Hepatocyte (in vitro differentiated cells): ENCODE measurements around the gene ARAF. TPM values are rescaled to one million over a fixed set of nuclear protein-coding genes. Genes with fewer than 3 reads are reported as not detected.
"Not testable (repeated sequence)": the region's sequence is repeated elsewhere in the genome, so short reads cannot be mapped to it uniquely, and the experiment has no call there.

Experiments used
- DNase-seq: peaks from one replicate; pipeline ENCODE4 v3.0.0-alpha.2; 2016; ENCODE audit warnings: low spot score
- H2AFZ ChIP-seq: fragments of 200-600 bp; sonication (generic); 2 replicates; pipeline ENCODE4 v1.6.0; 2016; ENCODE audit warnings: antibody characterized with exemption, mild to moderate bottlenecking
- H3K27ac ChIP-seq: fragments of 200-600 bp; sonication (generic); 2 replicates; pipeline ENCODE4 v1.5.1; 2016; ENCODE audit warnings: mild to moderate bottlenecking
- H3K27me3 ChIP-seq: fragments of 200-600 bp; sonication (generic); 2 replicates; pipeline ENCODE4 v1.6.1; 2016
- H3K36me3 ChIP-seq: fragments of 200-600 bp; sonication (generic); replicated peaks from 2 replicates; pipeline ENCODE4 v1.5.1; 2016; ENCODE audit warnings: low read depth; ENCODE audit not compliant: insufficient read depth
- H3K4me1 ChIP-seq: fragments of 200-600 bp; sonication (generic); 2 replicates; pipeline ENCODE4 v1.5.1; 2016; ENCODE audit warnings: mild to moderate bottlenecking, moderate library complexity; ENCODE audit not compliant: insufficient read depth
- H3K4me2 ChIP-seq: fragments of 200-600 bp; sonication (generic); 2 replicates; pipeline ENCODE4 v1.6.0; 2016
- H3K4me3 ChIP-seq: fragments of 200-600 bp; sonication (generic); 2 replicates; pipeline ENCODE4 v1.5.1; 2016; ENCODE audit warnings: mild to moderate bottlenecking
- H3K79me2 ChIP-seq: fragments of 200-600 bp; sonication (generic); 2 replicates; pipeline ENCODE4 v1.6.0; 2017; ENCODE audit warnings: mild to moderate bottlenecking
- H3K9me2 ChIP-seq: fragments of 200-600 bp; sonication (generic); replicated peaks from 2 replicates; pipeline ENCODE4 v1.6.0; 2017; ENCODE audit warnings: mild to moderate bottlenecking; ENCODE audit not compliant: insufficient read depth
- H3K9me3 ChIP-seq: fragments of 200-600 bp; sonication (generic); 2 replicates; pipeline ENCODE4 v1.5.1; 2016; ENCODE audit warnings: low read depth, mild to moderate bottlenecking
- H4K20me1 ChIP-seq: fragments of 200-600 bp; sonication (generic); 2 replicates; pipeline ENCODE4 v1.6.0; 2016; ENCODE audit warnings: mild to moderate bottlenecking; ENCODE audit not compliant: insufficient read depth, poor library complexity, severe bottlenecking
- EZH2 ChIP-seq: fragments of 200-600 bp; sonication (generic); IDR thresholded peaks from 2 replicates; pipeline ENCODE4 v1.6.1; 2016; ENCODE audit warnings: antibody characterized with exemption, mild to moderate bottlenecking, borderline replicate concordance
- EZH2phosphoT487 ChIP-seq: fragments of 200-600 bp; sonication (generic); IDR thresholded peaks from one replicate; pipeline ENCODE4 v1.6.1; 2018; ENCODE audit warnings: antibody characterized with exemption, mild to moderate bottlenecking, low read depth, moderate library complexity; ENCODE audit not compliant: unreplicated experiment, severe bottlenecking
- WGBS: methylation state at CpG from one replicate; pipeline ENCODE4 v1.1.6; 2016; ENCODE audit warnings: low lambda C conversion rate; ENCODE audit errors: missing lambda C conversion rate; 5-methylcytosine and 5-hydroxymethylcytosine counted together
- polyA plus RNA-seq: library from polyadenylated mRNA; unstranded; fragments of >200 nt; fragmentation: Nextera tagmentation; extraction: Ambion mirVana; gene quantifications from 2 replicates; pipeline ENCODE4 v1.2.1, GENCODE V29; 2016
- total RNA-seq: library from RNA; depleted of rRNA; stranded (reverse); fragments of >200 nt; gene quantifications from 2 replicates; pipeline ENCODE4 v1.2.3, GENCODE V29; 2014
- TF ChIP-seq, protein P1 (sequence below): fragments of 200-600 bp; sonication (generic); IDR thresholded peaks from 2 replicates; pipeline ENCODE4 v1.5.1; 2016; ENCODE audit warnings: antibody characterized with exemption, mild to moderate bottlenecking; ENCODE audit not compliant: poor library complexity

Gene ARAF
- total and polyA plus RNA-seq, 2 experiments from 2014 or later: 29.8 to 89.6 TPM

DNA sequence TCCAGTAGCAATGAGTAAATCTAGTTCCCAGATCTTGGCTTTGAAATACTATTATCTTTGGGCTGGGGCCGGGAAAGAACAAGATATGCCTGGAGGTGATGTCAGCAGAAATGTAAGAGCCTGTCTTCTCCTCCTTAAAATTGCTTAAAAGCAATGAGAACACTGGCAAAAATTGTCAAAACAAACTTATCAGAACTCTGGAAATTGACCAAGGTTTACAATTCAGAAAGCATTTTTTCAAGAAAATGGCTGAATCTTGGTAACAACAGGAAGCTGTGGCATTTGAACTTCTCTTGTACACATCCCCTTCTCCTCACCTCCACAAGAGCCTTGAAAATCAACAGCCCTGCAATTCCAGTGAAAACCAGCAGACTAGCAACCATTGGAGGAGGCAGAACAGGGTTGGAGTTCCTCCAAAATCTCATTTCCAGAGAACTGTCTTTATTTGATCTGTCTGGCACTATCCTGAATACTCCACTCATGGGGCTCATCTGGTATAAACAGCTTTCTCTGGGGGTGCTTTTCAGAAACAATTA, 34.8 kb downstream of the ARAF start:
- H3K4me1 ChIP-seq: peaks cover 3% of the 10 kb centered on the region
- no peaks in the 10 kb centered on the region for H4K20me1 ChIP-seq
- no peak overlapping the region for H3K4me3 ChIP-seq
- no peaks in the 10 kb centered on the region for H3K9me3 ChIP-seq
- H3K4me2 ChIP-seq: no peak overlapping the region
- no peaks in the 10 kb centered on the region for H3K36me3 ChIP-seq
- TF ChIP-seq, protein P1, sequence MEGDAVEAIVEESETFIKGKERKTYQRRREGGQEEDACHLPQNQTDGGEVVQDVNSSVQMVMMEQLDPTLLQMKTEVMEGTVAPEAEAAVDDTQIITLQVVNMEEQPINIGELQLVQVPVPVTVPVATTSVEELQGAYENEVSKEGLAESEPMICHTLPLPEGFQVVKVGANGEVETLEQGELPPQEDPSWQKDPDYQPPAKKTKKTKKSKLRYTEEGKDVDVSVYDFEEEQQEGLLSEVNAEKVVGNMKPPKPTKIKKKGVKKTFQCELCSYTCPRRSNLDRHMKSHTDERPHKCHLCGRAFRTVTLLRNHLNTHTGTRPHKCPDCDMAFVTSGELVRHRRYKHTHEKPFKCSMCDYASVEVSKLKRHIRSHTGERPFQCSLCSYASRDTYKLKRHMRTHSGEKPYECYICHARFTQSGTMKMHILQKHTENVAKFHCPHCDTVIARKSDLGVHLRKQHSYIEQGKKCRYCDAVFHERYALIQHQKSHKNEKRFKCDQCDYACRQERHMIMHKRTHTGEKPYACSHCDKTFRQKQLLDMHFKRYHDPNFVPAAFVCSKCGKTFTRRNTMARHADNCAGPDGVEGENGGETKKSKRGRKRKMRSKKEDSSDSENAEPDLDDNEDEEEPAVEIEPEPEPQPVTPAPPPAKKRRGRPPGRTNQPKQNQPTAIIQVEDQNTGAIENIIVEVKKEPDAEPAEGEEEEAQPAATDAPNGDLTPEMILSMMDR: no peak
- no peak for TF ChIP-seq EZH2phosphoT487
- no peak for TF ChIP-seq EZH2
- no peaks in the 10 kb centered on the region for H3K9me2 ChIP-seq
- 54% methylated on average over 1 of the region's 1 CpG for WGBS
- H3K79me2 ChIP-seq: no peaks in the 10 kb centered on the region
- H2AFZ ChIP-seq: no peak overlapping the region
- H3K27me3 ChIP-seq: no peaks in the 10 kb centered on the region
- no peak for DNase-seq
- H3K27ac ChIP-seq: peak overlapping the region; percentile 72

GRCh38 chrX:47596256-47596655, 35.3 kb downstream of the ARAF start:
- no peaks in the 10 kb centered on the region for H3K9me2 ChIP-seq
- no peak for DNase-seq
- peak overlapping the region; percentile 72 for H3K27ac ChIP-seq
- no peaks in the 10 kb centered on the region for H3K9me3 ChIP-seq
- H3K4me2 ChIP-seq: no peak overlapping the region
- H3K27me3 ChIP-seq: no peaks in the 10 kb centered on the region
- no peak overlapping the region for H2AFZ ChIP-seq
- no peaks in the 10 kb centered on the region for H3K79me2 ChIP-seq
- WGBS: 40% methylated on average over 2 of the region's 2 CpGs
- H3K4me3 ChIP-seq: no peak overlapping the region
- peaks cover 3% of the 10 kb centered on the region for H3K4me1 ChIP-seq
- TF ChIP-seq EZH2phosphoT487: no peak
- H4K20me1 ChIP-seq: no peaks in the 10 kb centered on the region
- no peaks in the 10 kb centered on the region for H3K36me3 ChIP-seq

GRCh38 chrX:47597222-47597621, 36.2 kb downstream of the ARAF start:
- TF ChIP-seq EZH2phosphoT487: no peak
- TF ChIP-seq, protein P1: no peak
- TF ChIP-seq EZH2: no peak
- Histone ChIP-seq H3K9me3 (no peaks in the 10 kb centered on the region), H3K4me2 (no peak overlapping the region), H3K27ac (peak overlapping the region; percentile 72), H3K36me3 (no peaks in the 10 kb centered on the region), H3K27me3 (no peaks in the 10 kb centered on the region), H3K9me2 (no peaks in the 10 kb centered on the region), H2AFZ (no peak overlapping the region), H4K20me1 (no peaks in the 10 kb centered on the region), H3K4me3 (no peak overlapping the region), H3K4me1 (peaks cover 3% of the 10 kb centered on the region), H3K79me2 (no peaks in the 10 kb centered on the region)
- DNase-seq: no peak
- 86% methylated on average over 3 of the region's 3 CpGs for WGBS

- not testable (repeated sequence) for H4K20me1 ChIP-seq, DNase-seq, H3K9me3 ChIP-seq, H3K27me3 ChIP-seq, H2AFZ ChIP-seq, H3K9me2 ChIP-seq, H3K4me3 ChIP-seq, H3K79me2 ChIP-seq, H3K27ac ChIP-seq, H3K36me3 ChIP-seq, H3K4me1 ChIP-seq, H3K4me2 ChIP-seq
- WGBS: 86% methylated on average over 4 of the region's 4 CpGs
These were observed 42.1 kb downstream of the ARAF start for GRCh38 chrX:47603125-47603524.
